ENCODE measurements around the gene CADPS2. TPM values are rescaled to one million over a fixed set of nuclear protein-coding genes. Genes with fewer than 3 reads are reported as not detected.

CADPS2 gene
- total RNA-seq, 1 donor from 2014 or later, result 10.1 TPM

GRCh38 chr7:122887848-122888247 is 1.6 kb upstream of the CADPS2 start:
- Mint-ChIP-seq H3K27me3 (peaks cover 48% of the 10 kb centered on the region), H3K9me3 (no peaks in the 10 kb centered on the region), H3K4me3 (peak overlapping the region; percentile 91), H3K36me3 (no peaks in the 10 kb centered on the region), H3K27ac (no peak overlapping the region), H3K4me1 (ENCODE audit: unreplicated experiment) (peaks cover 17% of the 10 kb centered on the region)
- TF ChIP-seq CTCF (conservative IDR thresholded peaks at IDR 0.05), result no peak
- DNase-seq (ENCODE audit: extremely low spot score, unreplicated experiment), result no peak

GRCh38 chr7:122887198-122887597 is 938 bp upstream of the CADPS2 start:
- peak; percentile 43 for TF ChIP-seq CTCF (conservative IDR thresholded peaks at IDR 0.05)
- H3K4me3 Mint-ChIP-seq, result peak overlapping the region; percentile 91
- peak overlapping the region; percentile 72 for H3K27ac Mint-ChIP-seq
- H3K4me1 Mint-ChIP-seq (ENCODE audit: unreplicated experiment), result peaks cover 17% of the 10 kb centered on the region
- H3K9me3 Mint-ChIP-seq, result no peaks in the 10 kb centered on the region
- peak; percentile 68 for DNase-seq (ENCODE audit: extremely low spot score, unreplicated experiment)
- no peaks in the 10 kb centered on the region for H3K36me3 Mint-ChIP-seq
- peaks cover 48% of the 10 kb centered on the region for H3K27me3 Mint-ChIP-seq

- TF ChIP-seq CTCF (conservative IDR thresholded peaks at IDR 0.05), result peak; percentile 47
- Mint-ChIP-seq H3K4me1 (ENCODE audit: unreplicated experiment) (peaks cover 17% of the 10 kb centered on the region), H3K36me3 (no peaks in the 10 kb centered on the region), H3K27ac (peak overlapping the region; percentile 74), H3K4me3 (peak overlapping the region; percentile 93), H3K9me3 (no peaks in the 10 kb centered on the region), H3K27me3 (peaks cover 51% of the 10 kb centered on the region)
- peak; percentile 72 for DNase-seq (ENCODE audit: extremely low spot score, unreplicated experiment)
These were observed 490 bp downstream of the CADPS2 start for GRCh38 chr7:122885583-122886356.

GRCh38 chr7:122884186-122884585 is 2.1 kb downstream of the CADPS2 start:
- Mint-ChIP-seq H3K27ac (no peak overlapping the region), H3K4me1 (ENCODE audit: unreplicated experiment) (peaks cover 17% of the 10 kb centered on the region), H3K4me3 (peak overlapping the region; percentile 93), H3K36me3 (no peaks in the 10 kb centered on the region), H3K27me3 (peaks cover 46% of the 10 kb centered on the region), H3K9me3 (no peaks in the 10 kb centered on the region)
- no peak for TF ChIP-seq CTCF (conservative IDR thresholded peaks at IDR 0.05)
- DNase-seq (ENCODE audit: extremely low spot score, unreplicated experiment), result no peak

- TF ChIP-seq CTCF (conservative IDR thresholded peaks at IDR 0.05), result no peak
- no peaks in the 10 kb centered on the region for H3K36me3 Mint-ChIP-seq
- no peaks in the 10 kb centered on the region for H3K9me3 Mint-ChIP-seq
- no peak overlapping the region for H3K4me3 Mint-ChIP-seq
- peaks cover 17% of the 10 kb centered on the region for H3K4me1 Mint-ChIP-seq (ENCODE audit: unreplicated experiment)
- H3K27me3 Mint-ChIP-seq, result peaks cover 38% of the 10 kb centered on the region
- no peak overlapping the region for H3K27ac Mint-ChIP-seq
- DNase-seq (ENCODE audit: extremely low spot score, unreplicated experiment), result no peak
These were observed 3.1 kb downstream of the CADPS2 start for GRCh38 chr7:122883049-122883680.
